GM21526 (cell line): ENCODE results near the gene LEFTY1.
"Not testable (repeated sequence)": the region's sequence is repeated elsewhere in the genome, so short reads cannot be mapped to it uniquely, and the experiment has no call there.

Experiments used
- ATAC-seq: cut with Tn5 transposase; IDR thresholded peaks from one replicate; pipeline ENCODE4 v1.9.1; 2021; ENCODE audit warnings: moderate library complexity; ENCODE audit not compliant: unreplicated experiment, low FRiP score

LEFTY1 gene

GRCh38 chr1:225889743-225890142 lies 797 bp upstream of the LEFTY1 start:
- no peak for ATAC-seq

DNA sequence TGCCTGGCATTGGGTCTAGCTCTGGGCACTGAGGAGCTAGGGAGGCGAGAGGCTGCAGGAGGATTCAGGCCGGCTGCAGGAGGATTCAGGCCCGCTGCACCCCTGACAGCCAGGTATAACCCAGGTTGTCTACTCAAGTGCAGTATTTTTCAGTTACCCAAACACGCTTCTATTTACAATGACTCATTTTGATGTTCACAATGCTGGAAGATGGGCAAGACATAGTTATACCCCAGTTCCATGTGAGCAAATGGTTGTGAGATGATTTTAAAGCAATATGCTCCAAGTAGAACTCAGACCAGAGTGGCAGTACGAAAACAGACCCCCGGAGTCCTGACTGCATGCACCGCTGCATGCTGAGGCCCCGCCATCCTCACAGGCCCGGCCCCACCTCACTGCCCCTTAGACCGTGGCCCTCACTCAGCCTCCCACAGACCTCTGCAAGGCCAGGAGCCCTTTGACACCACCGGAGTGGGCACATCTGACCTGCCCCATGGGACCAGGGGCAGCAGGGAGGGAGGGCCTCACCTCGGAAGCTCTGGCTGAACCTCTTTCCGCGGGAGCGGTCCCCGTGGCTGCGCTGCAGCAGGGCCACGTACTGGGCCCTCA lies 553 bp downstream of the LEFTY1 start:
- ATAC-seq = no peak

DNA sequence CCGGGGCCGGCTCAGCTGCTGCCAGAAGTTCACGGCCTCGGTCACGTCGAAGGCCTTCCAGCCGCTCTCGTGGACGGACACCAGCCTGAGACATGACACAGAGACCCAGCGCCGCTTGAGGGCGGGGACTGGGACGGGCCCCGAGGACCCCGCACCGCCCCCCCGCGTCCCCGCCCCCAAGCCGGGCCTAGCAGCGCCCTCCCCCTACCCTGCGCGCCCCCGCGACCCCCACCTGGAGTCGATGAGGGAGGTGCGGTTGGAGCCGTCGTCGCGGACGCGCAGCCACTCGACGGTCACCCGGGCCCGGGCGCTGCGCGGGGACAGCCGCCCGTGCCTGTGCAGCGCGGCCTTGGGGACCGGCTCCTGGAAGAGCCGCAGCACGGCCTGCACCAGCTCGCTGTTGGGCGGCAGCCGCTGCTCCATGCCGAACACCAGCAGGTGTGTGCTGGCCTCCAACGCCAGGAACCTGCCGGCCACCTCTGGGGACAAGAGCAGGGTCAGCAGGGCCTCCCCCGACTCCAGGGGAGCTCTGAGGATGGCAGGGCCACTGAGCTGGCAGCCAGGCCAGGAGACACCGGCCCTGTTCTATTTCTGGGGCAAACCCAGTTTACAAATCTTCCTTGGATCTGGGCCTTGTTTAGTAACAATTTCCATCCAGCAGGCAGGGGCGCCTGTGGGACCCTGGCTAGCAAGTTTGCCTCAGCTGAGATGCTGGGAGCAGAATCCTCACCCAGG lies 1.2 kb downstream of the LEFTY1 start:
- ATAC-seq = not testable (repeated sequence)

DNA sequence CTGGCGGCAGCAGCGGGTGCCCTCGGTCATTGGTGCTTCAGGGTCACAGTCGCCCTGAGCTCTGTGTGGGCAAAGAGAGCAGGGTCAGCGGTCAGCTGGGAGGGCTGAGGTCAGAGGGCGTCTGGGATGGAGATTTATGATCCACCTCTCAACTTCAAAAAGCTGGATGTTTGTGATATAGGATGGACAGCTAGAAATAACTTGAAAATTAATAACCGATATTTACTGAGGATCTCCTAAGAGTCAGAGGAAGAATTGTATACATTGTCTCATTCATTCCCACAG lies 2.0 kb downstream of the LEFTY1 start:
- ATAC-seq = no peak

DNA sequence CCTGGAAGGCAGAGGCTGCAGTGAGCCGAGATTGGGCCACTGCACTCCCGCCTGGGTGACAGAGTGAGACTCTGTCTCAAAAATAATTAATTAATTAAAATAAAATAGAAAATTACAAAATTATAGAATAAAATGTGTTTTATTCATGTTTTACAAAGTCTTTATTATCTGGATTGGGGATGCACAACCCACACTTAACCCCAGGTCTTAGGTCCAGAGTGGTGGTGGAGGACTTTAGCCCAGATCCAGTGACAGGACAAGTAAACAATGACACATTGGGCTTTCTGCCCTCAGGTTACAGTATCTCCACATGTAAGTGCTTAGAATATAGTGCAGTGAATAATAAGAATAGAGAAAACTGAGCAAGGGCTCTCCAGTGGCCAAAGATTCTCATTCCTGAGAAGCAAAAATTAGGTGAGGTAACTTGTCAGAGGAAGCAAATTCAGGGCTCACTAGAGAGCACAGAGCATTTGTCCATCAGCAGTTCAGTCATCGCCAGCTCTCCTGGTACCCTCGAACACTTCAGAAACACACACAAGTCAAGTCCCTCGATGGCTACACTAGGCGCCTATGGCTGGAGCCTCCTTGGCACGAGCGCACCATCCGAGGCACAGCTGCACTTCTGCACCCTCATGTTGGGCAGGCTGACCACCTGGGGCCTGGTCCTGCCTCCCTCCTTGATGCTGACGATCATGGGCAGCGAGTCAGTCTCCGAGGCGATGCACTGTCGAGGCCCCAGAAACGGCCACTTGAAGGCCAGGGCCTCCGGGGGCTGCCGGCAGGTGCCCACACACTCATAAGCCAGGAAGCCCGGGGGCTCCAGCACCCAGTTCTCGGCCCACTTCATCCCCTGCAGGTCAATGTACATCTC lies 2.6 kb downstream of the LEFTY1 start:
- no peak for ATAC-seq

GRCh38 chr1:225885336-225885735 lies 3.6 kb downstream of the LEFTY1 start:
- ATAC-seq = no peak

DNA sequence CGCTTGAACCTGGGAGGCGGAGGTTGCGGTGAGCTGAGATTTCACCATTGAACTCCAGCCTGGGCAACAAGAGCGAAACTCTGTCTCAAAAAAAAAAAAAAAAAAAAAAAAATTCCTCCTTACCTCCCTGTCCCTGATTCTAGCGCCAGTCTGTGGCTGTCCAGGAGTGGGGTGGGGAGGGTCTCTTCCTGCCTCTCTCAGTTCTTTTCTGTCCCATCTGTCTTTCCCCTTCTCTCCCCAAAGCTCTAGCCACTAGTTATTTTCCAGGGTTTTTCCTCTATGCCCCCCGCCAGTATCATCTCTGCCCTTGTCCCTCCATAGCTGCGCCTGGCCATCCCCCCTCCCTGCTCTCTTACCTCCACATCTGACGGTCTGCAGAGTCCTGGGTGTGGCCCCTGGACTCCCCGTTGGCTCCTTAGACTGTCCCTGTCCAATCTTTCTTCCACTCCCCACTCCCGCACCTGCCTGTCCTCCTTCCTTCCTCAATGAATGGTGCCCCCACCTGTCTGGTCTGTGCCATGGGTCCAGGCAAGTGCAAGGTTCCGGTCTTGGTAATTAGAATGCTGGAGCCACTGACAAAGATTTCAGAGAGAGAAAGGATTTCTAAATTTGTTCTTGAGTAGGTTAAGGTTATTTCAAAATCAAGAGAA lies 5.2 kb downstream of the LEFTY1 start:
- no peak for ATAC-seq

- ATAC-seq = peak; percentile 30
These were observed 6.0 kb downstream of the LEFTY1 start for GRCh38 chr1:225882694-225883615.

DNA sequence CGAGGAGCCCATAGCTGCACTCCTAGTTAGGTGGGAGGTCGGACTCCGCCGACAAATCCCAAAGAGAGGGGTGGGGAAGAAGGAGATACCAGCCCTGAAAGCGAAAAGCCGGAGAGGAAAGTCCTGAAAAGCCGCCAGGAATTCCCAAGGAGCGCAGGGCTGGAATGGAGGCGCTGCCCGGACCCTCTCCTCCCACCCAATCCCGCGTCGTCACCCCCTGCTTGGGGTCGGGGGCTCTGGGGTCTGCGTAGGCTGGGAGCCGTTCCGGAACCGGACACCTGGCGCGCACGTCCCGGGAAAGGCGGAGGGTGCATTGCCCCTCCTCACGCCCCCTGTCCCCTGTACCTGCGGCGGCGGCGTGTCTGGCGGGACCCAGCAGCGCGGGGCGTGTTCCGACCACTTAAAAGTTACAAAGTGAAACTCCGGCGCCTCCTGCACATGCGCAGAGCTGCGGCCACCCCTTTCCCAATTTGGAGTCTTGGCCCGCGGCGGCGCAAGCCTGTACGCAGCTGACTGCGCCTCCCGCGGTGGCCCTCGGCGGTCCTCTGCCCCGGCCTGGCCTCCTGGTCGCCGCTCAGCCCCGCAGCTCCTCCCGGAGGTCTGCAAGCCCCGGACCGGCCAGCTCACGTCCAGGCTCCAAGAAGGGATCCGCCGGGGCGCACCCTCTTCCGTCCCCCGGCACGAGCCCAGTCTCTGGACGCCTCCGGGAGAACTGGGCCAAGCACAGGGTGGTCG lies 6.8 kb downstream of the LEFTY1 start, which contains the start of gene TMEM63A:
Gene TMEM63A, minus strand, starts transcription at position 422 of the 735 bp plus-strand sequence. CDS start 4,800 bp downstream, outside the sequence.
- ATAC-seq = peak; percentile 72

DNA sequence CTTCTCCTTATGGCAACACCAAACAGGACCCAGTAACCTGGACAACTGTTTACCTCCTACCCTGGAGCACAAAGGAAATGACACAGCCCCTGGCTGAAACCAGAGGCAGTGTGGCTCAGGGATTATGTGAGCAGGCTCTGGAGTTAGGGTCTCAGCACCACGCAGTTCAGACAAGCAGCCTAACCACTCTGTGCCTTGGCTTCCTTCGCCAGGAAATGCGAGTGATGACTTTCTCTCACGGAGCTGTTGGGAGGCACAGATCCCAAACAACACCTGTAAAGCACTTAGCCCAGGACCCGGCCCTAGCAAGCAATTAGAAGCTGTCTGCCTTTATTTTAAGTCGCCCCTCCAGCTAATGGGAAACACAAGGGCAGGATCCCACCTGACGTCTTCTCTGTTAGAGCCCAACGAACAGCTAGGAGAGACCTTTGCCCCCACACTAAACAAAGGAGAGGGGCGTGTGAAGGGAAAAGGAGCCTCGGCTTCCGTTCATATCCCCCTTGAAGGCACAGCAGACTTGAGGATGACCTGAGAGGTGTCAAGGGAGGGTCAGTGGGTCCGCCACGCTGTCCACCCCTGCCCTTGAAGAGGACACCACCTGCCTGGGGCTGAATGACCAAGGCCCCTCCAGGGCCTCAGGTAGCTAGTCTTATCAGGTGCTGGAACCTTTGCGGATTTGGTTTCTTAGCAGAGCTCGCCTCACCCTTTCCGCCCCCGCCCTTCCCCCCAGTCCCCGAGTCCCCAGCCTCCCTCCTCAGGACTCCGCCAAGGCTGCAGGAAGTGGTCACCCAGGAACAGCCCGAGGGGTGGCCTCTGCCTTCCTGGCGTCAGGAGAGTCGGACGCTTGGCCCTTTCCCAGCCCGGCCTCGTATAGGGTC lies 7.6 kb downstream of the LEFTY1 start:
- ATAC-seq = no peak

DNA sequence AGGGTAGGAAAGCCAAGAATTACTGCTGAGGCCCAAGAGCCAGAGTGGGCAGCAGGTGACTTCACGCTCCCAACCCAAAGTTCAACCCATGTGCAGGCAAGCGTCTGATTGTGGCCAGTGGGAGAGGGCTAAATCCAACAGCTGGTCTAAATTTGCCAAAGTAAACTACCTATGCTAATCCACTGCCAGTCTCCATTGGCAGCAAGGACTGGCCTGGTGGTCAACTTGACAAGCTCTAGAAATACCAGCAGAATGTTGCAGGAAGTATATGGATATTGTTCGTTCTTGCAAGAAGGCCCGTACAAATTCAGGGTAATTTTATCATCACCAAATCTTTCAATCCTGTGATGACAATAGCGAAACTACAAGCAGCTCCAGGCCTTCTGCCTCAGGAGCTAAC lies 8.3 kb downstream of the LEFTY1 start:
- ATAC-seq = no peak

DNA sequence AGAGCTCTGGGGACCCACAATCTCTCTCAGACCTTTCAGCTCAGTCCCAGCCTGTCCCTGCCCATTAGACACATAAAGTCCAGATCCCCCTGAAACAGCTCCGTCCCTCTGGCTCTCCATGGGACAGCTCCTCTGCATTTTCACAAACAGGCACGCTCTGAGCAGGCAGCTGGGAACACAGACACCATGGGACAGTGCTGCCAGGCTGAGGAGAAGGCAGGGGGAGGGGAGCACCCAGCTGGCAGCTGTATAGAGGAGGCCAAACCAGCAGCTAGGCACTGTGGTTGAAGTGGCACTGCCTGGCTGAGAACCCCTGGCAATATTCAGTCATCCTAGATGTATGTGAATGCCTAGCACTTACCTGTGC lies 8.7 kb downstream of the LEFTY1 start:
- no peak for ATAC-seq

DNA sequence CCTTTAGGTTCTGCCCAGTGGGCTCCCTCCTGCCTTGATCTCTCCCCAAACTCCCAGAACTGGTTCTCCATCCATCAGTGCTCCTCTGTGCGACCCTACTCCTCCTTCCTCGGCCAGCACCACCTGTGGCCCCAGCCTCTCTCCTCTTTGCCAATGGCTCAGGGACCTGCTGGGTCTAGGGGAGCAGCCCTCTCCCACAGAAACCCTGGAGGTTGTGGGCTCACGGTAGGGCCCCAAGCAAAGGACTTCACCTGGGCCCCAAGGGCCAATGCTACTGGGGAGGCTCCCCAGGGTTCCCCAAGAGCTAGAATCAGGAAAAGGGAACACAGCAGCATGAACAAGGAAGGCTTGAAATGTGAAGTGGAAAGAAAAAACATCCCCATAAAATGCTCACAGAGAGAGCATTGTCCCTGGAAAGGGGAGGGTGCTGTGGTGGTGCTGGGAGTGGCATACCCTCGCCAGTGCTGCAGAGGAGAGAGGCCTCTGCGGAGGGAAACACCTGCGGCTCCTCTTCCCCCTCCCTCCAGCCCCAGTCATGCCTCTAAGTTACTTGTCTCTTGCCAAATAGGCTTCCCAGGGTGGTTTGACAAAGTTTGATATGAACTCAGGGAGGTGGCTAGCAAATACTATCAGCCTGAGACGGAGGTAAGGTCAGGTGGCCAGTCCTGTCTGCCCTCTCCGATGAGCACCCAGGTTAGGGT lies 9.3 kb downstream of the LEFTY1 start:
- ATAC-seq = no peak

DNA sequence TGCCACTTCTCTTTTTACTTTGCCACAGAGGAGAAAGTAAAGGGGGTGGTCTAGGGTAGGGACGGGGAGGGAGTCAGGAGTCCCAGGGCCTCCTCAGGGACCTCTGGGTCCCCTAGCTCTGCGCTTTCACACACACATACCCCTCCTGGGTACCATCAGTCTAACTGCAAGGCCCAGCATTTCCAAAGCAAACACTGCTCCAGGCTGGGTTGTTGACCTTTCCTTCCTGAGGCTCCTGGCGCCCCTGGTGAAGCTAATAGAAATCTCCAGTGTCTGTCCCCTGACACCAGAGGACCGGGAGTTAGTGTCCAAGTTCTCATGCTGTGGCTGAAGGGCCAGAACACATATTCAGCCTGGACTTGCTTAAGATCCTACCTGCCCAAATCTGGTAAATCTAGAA lies 10.7 kb downstream of the LEFTY1 start:
- ATAC-seq = no peak

DNA sequence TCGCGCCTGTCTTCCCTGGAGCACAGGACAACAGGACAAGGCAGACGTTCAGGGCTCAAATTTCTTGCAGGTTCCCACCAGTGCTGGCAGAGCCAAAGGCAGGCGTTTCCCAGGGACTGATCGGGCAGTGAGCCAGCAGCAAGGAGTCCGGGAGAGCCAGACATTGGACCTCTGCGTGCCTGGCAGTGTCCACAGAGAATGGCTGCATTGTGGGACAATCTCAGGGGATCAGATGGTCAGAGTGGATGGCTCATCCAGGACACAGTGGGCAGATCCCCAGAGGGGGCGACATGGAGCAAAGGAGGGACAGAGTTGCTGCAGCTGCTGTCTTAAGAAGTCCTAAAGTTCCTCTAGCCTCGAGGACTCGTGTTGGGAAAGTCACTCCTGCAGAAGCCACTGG lies 11.4 kb downstream of the LEFTY1 start:
- ATAC-seq = no peak

GRCh38 chr1:225876900-225877510 lies 11.9 kb downstream of the LEFTY1 start:
- ATAC-seq = no peak

- ATAC-seq = no peak
These were observed 13.7 kb downstream of the LEFTY1 start for GRCh38 chr1:225875044-225875815.
